Stimulated activated CD8-positive, alpha-beta memory T cell treated with anti-CD3 and anti-CD28 coated beads, Interleukin-15, amount 100 ng/mL, for 4 hours (primary cell): ENCODE measurements around the gene CPA3.

Experiments used
- DNase-seq, 2 donors: peaks; one replicate each; pipeline ENCODE4 v3.0.0-alpha.2; 2020; ENCODE audit warnings: low read depth in 2 of 2

The CPA3 gene, protein sequence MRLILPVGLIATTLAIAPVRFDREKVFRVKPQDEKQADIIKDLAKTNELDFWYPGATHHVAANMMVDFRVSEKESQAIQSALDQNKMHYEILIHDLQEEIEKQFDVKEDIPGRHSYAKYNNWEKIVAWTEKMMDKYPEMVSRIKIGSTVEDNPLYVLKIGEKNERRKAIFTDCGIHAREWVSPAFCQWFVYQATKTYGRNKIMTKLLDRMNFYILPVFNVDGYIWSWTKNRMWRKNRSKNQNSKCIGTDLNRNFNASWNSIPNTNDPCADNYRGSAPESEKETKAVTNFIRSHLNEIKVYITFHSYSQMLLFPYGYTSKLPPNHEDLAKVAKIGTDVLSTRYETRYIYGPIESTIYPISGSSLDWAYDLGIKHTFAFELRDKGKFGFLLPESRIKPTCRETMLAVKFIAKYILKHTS

DNA sequence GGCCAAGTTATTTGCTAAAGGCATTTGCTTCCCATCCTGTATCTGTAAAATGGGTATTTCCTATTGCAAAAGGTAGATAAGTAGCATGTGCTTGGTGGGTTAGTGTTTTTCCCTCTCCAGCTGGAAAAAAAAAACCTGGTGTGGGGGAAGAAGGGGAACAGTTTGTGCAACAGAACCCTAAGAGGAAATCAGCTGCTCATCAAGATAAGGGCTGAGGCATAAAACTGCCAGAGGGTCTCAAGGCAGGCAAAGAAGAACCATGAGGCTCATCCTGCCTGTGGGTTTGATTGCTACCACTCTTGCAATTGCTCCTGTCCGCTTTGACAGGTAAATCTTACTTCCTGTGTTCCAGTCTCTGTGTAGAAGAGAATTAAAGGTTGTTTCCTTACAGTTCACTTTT, at the start of gene CPA3:
Gene CPA3 (plus strand): TSS at position 248 of the 400 bp plus-strand sequence. CDS start 12 bp downstream, at position 260.
- DNase-seq: no peak

DNA sequence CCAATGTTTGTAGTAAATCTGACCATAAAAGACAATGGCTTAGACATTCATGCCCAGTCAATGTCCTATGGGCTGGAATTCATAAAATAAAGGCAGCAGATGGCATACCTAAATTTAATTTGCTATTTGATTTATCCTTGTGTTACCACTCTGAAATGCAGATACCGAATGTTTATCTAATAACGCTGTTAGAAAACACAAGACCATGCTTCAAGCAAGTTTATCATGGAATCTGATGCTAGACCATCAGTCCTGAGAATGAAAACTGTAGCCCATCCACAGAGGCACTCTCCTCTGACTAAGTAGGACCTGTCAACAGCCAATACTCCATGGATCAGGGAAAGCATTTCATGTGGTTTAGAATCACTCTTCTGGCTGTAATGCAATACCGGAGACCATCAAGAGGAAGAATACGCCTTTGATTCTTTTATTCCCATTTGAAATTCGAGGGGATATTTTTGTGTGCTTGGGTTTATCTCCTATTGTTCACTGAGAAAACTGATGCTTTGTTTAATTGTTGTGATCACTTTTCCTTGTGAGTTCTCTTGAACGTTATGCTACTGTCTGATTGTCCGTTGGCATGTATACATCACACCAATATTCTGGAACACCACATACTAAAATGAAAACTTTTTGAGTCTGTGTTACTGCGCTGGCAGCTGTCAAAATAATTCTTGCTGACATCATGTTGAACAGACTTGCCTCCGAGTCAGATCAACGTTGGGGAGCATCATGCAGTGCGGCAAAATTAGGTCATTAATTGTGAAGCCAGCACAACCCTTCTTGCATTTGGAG, 49.6 kb upstream of the CPA3 start:
- no peak for DNase-seq

GRCh38 chr3:148816427-148816826, 48.7 kb upstream of the CPA3 start:
- no peak for DNase-seq

GRCh38 chr3:148816981-148817525, 48.0 kb upstream of the CPA3 start:
- DNase-seq: no peak

- no peak for DNase-seq
Measured at GRCh38 chr3:148820361-148821245, 44.5 kb upstream of the CPA3 start.

DNA sequence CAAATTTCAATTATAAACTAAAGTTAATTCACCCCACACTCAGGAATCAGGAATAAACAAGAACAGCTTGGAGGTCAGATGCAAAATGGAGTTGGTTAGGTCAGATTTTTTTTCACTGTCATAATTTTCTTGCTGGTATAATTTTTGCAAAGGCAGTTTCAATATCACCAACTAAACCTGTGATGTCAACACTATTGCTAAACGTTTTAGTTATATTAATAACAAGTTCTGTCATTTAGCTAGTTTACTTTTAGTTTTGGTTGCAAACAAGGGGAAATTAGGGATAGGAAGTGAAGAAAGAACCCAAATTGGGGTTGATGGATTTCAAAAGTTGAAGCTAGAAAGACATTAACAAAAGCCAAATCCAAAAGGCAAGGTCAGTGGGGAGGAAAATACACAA, 42.1 kb upstream of the CPA3 start:
- DNase-seq: no peak

GRCh38 chr3:148825476-148825875, 39.6 kb upstream of the CPA3 start:
- DNase-seq: no peak

GRCh38 chr3:148827585-148827984, 37.5 kb upstream of the CPA3 start, which contains the start of gene CPB1:
CPB1 (plus strand) TSS chr3:148827811; CDS start chr3:148827824, 13 bp downstream.
- DNase-seq: no peak

DNA sequence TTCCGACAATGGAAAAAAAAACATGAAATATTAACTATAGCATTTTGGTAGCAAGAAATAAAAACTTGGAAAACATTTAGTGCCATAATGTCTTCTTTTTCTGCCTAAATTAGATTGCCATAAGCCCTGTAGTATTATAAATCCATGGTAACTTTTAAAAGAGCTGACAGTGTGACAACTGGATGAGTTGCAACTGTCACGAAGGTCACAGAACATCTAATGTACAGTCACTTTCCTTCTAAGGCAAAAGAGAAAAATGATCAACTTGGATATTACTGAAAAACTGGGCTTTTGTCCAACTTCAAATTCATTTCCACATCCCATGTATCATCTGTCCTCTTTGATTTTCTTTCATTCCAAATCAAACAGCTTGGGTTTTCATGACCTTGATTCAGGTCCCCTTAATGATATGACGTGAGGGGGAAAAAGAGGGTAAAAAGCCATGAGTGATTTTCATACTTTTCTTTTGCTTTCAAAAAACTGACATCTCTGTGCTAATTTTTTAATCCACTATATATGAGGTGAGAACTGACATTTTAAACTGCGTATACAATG, 36.9 kb upstream of the CPA3 start:
- DNase-seq: no peak

DNA sequence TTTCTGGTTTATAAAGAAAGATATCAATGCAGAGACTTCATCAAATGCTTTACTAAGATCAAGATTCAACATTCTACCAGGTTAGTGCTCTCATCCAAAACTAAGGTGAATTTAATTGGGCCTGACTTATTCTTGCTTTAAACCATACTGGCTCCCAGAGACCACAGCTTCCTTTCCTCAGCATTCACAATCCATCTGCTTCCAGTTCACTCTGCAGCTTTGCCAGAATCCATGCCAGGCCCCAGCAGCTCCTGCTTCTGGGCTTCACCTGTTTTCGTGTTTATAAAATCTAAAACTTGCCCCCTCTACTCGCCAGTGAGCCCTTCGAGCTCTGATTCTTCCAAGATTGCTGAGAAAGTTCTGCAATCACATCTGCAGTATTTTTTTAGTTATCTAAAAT, 35.2 kb upstream of the CPA3 start:
- no peak for DNase-seq

DNA sequence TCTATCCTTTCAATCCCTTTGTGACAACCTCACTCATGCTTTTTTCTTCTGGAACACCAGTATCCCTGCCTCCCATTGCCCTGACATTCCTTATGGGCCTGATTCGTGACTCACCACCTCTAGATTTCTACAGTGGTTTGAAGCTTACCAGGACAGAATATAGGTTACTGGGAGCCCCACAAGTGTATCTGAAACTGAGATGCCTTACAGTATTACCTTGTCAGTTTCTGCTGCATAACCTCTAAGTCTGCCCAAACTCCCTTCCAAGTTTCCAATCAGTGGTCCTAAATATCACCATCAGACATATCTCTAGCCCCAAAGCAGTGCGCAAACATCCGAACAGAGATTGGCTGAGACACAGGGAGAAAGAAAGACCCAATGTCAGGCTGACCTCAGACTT, 31.9 kb upstream of the CPA3 start:
- no peak for DNase-seq

DNA sequence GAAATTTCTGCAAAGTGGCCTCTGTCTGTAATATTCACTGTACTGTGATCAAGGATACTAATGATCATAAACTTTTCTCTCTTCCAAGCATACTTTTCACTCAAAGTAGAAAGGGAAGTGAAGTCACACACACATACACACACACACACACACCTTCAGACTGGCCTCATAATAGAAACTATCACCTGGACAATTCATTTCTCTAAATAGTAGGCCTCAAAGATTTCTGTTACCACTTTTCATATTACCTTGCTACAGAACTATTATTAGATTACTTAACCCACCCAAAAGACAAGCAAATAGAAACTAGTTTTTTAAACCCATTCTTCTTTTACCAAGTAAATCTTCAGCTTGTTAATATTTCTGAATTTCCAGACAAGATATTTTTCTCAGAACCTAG, 25.3 kb upstream of the CPA3 start:
- no peak for DNase-seq

DNA sequence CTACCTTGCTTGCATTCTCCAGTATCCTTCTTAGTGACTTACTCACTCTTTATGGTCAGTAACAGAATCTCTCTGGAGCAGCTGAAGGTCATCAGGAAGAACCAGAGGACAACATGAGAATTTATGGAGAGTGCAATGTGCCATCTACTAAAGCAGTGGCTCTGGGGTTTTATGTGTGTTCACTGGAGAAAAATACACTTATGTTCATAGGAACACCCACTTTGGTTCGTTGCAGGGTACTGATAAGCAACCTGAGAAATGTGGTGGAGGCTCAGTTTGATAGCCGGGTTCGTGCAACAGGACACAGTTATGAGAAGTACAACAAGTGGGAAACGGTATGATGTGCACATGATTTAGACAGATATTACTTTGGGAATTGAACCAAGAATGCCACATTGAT, 24.6 kb upstream of the CPA3 start:
- DNase-seq: no peak

DNA sequence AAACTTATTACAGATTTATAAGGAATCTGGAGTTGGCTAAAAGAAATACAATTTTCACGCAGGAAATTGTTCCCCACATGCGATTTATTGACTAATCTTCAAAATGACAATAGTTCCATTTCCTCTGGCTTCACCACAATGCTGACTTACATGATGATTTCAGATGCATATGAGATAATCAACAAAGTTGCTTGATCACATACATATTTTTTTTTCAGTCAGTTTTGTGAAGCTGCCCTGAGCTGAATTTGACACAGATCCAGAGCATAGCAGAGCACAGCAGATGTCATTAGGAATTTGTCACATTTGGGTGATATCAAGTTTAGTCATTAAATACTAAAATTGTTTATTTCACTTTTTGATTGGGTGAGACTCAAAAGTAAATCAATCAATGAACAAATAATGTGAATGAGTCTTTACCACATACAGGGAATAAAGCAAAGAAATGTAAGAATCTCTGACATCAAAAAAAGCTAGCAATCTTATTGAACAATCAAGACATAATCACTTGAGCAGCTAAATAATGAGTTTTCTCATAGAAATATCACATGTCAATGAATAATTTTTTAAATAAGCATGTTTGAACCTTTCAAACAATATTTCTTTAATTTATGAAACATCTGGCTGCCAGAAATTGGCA, 19.2 kb upstream of the CPA3 start:
- no peak for DNase-seq

DNA sequence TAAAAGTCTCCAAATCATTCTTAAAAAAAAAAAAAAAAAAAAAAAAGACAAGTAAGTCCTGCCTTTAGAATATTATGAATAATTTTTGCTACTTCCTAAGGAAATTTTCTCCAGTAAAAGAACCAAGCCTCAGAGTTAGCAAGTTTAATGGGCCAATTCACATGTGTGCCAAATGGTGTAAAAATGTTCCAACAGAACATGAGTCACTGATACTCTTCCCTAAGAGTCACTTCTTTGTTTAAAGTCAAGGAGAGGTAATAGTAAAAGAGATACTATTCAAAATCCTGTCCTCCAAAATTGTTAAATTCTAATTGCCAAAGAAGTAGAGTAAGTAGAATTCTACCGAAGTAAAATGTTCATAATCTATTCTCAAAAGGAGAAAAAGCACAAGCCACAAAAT, 17.7 kb upstream of the CPA3 start:
- DNase-seq: no peak

GRCh38 chr3:148848410-148848809, 16.7 kb upstream of the CPA3 start:
- DNase-seq: no peak

DNA sequence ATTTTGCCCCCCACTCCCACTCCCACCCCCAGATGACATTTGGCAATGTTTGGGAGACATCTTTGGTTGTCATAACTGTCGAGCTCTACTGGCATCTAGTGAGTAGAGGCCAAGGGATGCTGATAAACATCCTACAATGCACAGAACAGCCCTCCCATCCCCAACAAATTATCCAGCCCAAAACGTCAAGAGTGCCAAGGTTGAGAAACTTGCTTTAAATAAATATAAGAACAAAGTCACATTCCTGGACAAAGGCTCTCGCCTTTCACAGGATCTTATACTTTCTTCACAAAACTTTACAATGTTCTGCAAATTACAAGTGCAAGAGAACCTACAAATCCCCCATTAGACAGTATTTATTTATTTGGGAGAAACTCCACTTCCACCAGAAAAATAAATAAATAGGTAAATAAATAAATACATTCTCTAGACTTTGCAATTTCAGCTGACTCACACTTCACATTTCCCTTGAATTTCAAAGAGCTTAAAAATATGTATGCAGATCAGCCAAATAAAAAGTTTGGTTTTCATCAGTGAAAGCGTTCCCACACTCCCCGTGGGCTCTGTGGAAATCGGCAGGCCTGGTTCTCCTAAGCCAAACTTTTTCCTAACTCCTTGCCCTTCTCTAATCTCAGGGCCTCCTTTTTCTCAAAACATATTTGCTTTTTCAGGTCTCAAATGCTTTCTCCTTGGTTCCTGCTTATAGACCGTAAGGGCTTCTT, 12.7 kb upstream of the CPA3 start:
- no peak for DNase-seq

DNA sequence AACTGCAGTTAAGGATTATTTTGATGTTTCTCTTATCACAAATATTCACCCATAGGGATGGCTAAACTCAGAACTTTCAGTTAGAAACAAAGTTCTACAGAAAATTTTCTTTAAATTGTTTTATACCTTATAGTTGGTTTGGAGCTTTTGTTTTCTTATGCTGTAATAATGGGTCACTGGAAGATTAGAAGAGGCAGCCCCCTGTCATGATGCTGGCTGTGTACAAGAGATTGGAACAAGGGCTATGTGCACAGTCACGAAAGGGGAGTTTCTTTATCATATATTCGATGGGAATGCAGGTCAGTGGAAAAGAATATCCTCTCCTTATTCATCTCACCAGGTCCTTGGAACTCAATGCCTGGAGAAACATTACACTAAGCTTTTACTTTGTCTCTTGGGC, 12.0 kb upstream of the CPA3 start:
- DNase-seq: no peak

DNA sequence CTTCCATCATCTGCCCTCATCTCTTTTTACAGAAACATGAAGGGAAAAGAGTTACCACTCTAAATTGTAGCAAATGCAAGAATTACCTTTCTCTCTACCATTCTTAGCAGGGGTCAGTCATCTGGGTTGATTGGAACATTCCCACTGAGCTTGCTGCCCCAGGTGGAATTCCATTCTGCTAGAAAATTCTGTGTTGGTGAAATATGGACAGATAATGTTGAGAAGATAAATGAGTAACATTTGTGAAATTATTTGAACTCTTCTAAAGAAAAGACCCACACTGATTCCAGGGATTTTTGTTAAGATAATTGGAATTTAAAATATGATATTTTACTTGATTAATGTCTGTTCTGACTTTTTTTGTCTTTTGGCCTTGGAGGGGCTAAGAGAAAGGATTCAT, 11.0 kb upstream of the CPA3 start:
- no peak for DNase-seq

GRCh38 chr3:148856384-148856783, 8.7 kb upstream of the CPA3 start:
- no peak for DNase-seq
